Neuronal stem cell (in vitro differentiated cells): ENCODE measurements around the gene KRT86.

Experiments used
- DNase-seq: peaks from one replicate; pipeline ENCODE4 v3.0.0-alpha.2; 2013; ENCODE audit warnings: low spot score
- H2AFZ ChIP-seq: one replicate; pipeline ENCODE4 v1.6.1; 2013; ENCODE audit warnings: mild to moderate bottlenecking, low read length, inconsistent platforms
- H2AK5ac ChIP-seq: 2 replicates; pipeline ENCODE4 v1.6.1; 2013; ENCODE audit warnings: low read depth, mild to moderate bottlenecking, inconsistent platforms, low read length, moderate library complexity, mixed read lengths
- H2BK120ac ChIP-seq: 2 replicates; pipeline ENCODE4 v1.6.1; 2013; ENCODE audit warnings: low read depth, mild to moderate bottlenecking, inconsistent platforms, low read length, moderate library complexity, mixed read lengths
- H2BK12ac ChIP-seq: one replicate; pipeline ENCODE4 v1.6.1; 2013; ENCODE audit warnings: low read length, inconsistent platforms
- H2BK15ac ChIP-seq: 2 replicates; pipeline ENCODE4 v1.6.1; 2013; ENCODE audit warnings: mild to moderate bottlenecking, low read length, inconsistent platforms, mixed read lengths
- H2BK5ac ChIP-seq: one replicate; pipeline ENCODE4 v1.6.1; 2013; ENCODE audit warnings: inconsistent platforms, mild to moderate bottlenecking, low read length, moderate library complexity
- H3K14ac ChIP-seq: one replicate; pipeline ENCODE4 v1.6.1; 2013; ENCODE audit warnings: low read length, inconsistent platforms
- H3K18ac ChIP-seq: 2 replicates; pipeline ENCODE4 v1.6.1; 2013; ENCODE audit warnings: low read length, inconsistent platforms
- H3K23ac ChIP-seq: 2 replicates; pipeline ENCODE4 v1.6.1; 2013; ENCODE audit warnings: low read depth, mild to moderate bottlenecking, mixed read lengths, low read length, inconsistent platforms; ENCODE audit not compliant: poor library complexity
- H3K27ac ChIP-seq: replicated peaks from 3 replicates; pipeline ENCODE4 v1.5.1; 2013; ENCODE audit warnings: low read length, inconsistent platforms
- H3K27me3 ChIP-seq, 3 experiments: 2 replicates each; pipeline ENCODE4 v1.6.1; 2013; ENCODE audit warnings: low read length in 3 of 3, mild to moderate bottlenecking in 2 of 3, inconsistent platforms in 1 of 3, low read depth in 1 of 3, mixed read lengths in 1 of 3, moderate library complexity in 1 of 3; ENCODE audit not compliant: control insufficient read depth in 3 of 3, insufficient read depth in 3 of 3
- H3K36me3 ChIP-seq, 2 donors: replicated peaks in 1 of 2; 2 replicates each; pipeline ENCODE4 v1.6.1; 2013; ENCODE audit warnings: low read length in 2 of 2; ENCODE audit not compliant: control insufficient read depth in 2 of 2, insufficient read depth in 2 of 2
- H3K4ac ChIP-seq: 2 replicates; pipeline ENCODE4 v1.6.1; 2013; ENCODE audit warnings: inconsistent platforms, mild to moderate bottlenecking, low read length, moderate library complexity
- H3K4me1 ChIP-seq, 2 donors: 1 replicate in 1 of 2; 2 replicates in 1 of 2; pipeline ENCODE4 v1.6.1; 2013; ENCODE audit warnings: low read length in 2 of 2, low read depth in 1 of 2; ENCODE audit not compliant: control insufficient read depth in 2 of 2, insufficient read depth in 1 of 2
- H3K4me2 ChIP-seq: one replicate; pipeline ENCODE4 v1.6.1; 2013; ENCODE audit warnings: mild to moderate bottlenecking, low read length, inconsistent platforms; ENCODE audit not compliant: insufficient read depth, poor library complexity, severe bottlenecking
- H3K4me3 ChIP-seq, 2 donors: 2 replicates each; pipeline ENCODE4 v1.5.1; 2013; ENCODE audit warnings: low read length in 2 of 2, mild to moderate bottlenecking in 2 of 2, inconsistent platforms in 1 of 2, moderate library complexity in 1 of 2
- H3K79me1 ChIP-seq: one replicate; pipeline ENCODE4 v1.6.1; 2013; ENCODE audit warnings: low read depth, mild to moderate bottlenecking, inconsistent platforms, low read length, moderate library complexity
- H3K9ac ChIP-seq: one replicate; pipeline ENCODE4 v1.6.1; 2013; ENCODE audit warnings: mild to moderate bottlenecking, low read depth, low read length, inconsistent platforms; ENCODE audit not compliant: poor library complexity
- H3K9me3 ChIP-seq, 2 donors: replicated peaks in 1 of 2; 2 replicates each; pipeline versions ENCODE3 to v1.6.1; 2013; ENCODE audit warnings: low read length in 2 of 2, mild to moderate bottlenecking in 2 of 2, inconsistent platforms in 1 of 2, low read depth in 1 of 2, mixed read lengths in 1 of 2, moderate library complexity in 1 of 2; ENCODE audit not compliant: control insufficient read depth in 2 of 2, insufficient read depth in 1 of 2
- H4K8ac ChIP-seq: one replicate; pipeline ENCODE4 v1.6.1; 2013; ENCODE audit warnings: low read depth, mild to moderate bottlenecking, inconsistent platforms, low read length, moderate library complexity
- H4K91ac ChIP-seq: one replicate; pipeline ENCODE4 v1.6.1; 2013; ENCODE audit warnings: low read length, low read depth, mild to moderate bottlenecking, inconsistent platforms; ENCODE audit not compliant: poor library complexity
- WGBS, 2 donors: extraction: QIAGEN DNeasy Blood & Tissue Kit; methylation state at CpG; one replicate each; pipeline ENCODE4 v1.1.7; 2013; ENCODE audit warnings: missing lambda C conversion rate in 2 of 2, mixed read lengths in 1 of 2; ENCODE audit not compliant: insufficient read length in 2 of 2, insufficient replicate concordance in 1 of 2; ENCODE audit errors: extremely low coverage in 2 of 2; 5-methylcytosine and 5-hydroxymethylcytosine counted together

Gene KRT86

GRCh38 chr12:52228366-52228765, 46.1 kb upstream of the KRT86 start:
- Histone ChIP-seq H3K9me3 (no peaks in the 10 kb centered on the region), H3K18ac (no peak overlapping the region), H3K4me2 (no peak overlapping the region), H3K27ac (no peak overlapping the region), H3K4me3 (no peak overlapping the region), H2BK120ac (no peak overlapping the region), H3K27me3 (peaks cover 6 to 40% (median 16%) of the 10 kb centered on the region in 3 experiments), H2AK5ac (no peak overlapping the region), H2BK5ac (no peak overlapping the region), H2BK12ac (no peak overlapping the region), H3K23ac (no peak overlapping the region), H3K79me1 (no peaks in the 10 kb centered on the region), H4K8ac (no peak overlapping the region), H2BK15ac (no peak overlapping the region), H3K4ac (no peak overlapping the region), H3K14ac (no peak overlapping the region), H2AFZ (no peak overlapping the region), H3K36me3 (no peaks in the 10 kb centered on the region), H3K9ac (no peak overlapping the region), H3K4me1 (peaks cover 0 to 8% of the 10 kb centered on the region in 2 donors), H4K91ac (no peak overlapping the region)
- no CpG with 5 or more reads among the region's 3 CpGs for WGBS, 2 donors
- DNase-seq: no peak

GRCh38 chr12:52228931-52229330, 45.5 kb upstream of the KRT86 start:
- no peak overlapping the region for H2BK12ac ChIP-seq
- H2BK120ac ChIP-seq: no peak overlapping the region
- H3K9ac ChIP-seq: no peak overlapping the region
- H3K9me3 ChIP-seq: no peaks in the 10 kb centered on the region
- H3K27me3 ChIP-seq: peaks cover 6 to 46% (median 21%) of the 10 kb centered on the region in 3 experiments
- no peak overlapping the region for H2AFZ ChIP-seq
- no peak for DNase-seq
- H2AK5ac ChIP-seq: no peak overlapping the region
- H3K4me3 ChIP-seq: no peak overlapping the region
- no peak overlapping the region for H3K4me2 ChIP-seq
- no peak overlapping the region for H3K27ac ChIP-seq
- H3K23ac ChIP-seq: no peak overlapping the region
- H2BK5ac ChIP-seq: no peak overlapping the region
- no peak overlapping the region for H3K4ac ChIP-seq
- no peaks in the 10 kb centered on the region for H3K79me1 ChIP-seq
- peaks cover 0 to 11% of the 10 kb centered on the region in 2 donors for H3K4me1 ChIP-seq
- no peak overlapping the region for H3K18ac ChIP-seq
- WGBS, 2 donors: no CpG with 5 or more reads among the region's 6 CpGs
- no peak overlapping the region for H4K8ac ChIP-seq
- no peak overlapping the region for H3K14ac ChIP-seq
- H3K36me3 ChIP-seq: no peaks in the 10 kb centered on the region
- no peak overlapping the region for H4K91ac ChIP-seq
- H2BK15ac ChIP-seq: no peak overlapping the region

GRCh38 chr12:52229836-52230343, 44.6 kb upstream of the KRT86 start:
- Histone ChIP-seq H3K4me2 (no peak overlapping the region), H3K4me3 (no peak overlapping the region)
- no CpG with 5 or more reads among the region's 2 CpGs for WGBS, 2 donors

DNA sequence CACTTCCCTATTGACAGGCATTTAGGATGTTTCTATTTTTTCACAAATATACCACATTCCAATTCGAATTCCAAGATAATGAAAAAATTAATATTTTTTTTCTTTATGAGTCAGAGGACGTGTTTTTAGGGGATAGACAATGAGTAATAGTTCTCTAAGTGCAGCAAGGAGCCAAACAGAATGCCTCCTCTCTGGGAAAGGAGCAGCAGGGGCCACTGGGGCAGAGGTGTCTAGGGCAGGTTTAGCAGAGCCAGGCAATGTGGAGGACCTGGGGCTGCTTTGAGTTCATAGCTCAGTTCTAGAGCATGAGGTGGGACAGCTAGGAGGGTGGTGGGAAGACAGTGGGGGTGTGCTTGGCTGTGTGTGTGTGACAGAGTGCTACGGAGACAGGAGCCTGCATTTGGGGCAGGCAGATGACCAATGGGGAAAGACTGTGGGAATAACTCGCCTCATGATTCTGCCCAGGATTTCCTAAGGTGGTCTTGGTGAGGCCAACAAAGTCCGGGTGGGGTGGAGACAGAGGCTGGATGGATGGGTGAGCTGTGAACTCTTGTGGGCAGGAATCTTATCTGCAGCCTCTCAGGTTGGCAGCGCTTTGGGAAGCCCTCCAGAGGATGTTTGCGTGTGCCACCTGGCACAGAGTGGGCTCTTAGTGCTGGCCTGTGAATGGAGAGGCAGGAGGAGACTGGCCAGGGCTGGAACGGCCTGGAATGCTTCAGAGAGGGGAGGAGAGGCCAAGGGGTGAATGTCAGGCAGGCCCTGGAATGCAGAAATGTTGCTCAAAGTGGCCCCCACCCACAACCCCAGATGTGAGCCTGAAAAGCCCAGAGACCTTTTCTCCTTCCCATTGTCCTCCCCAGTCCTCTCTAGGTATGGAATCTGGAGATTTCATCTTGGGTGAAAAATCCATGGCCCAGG, 43.8 kb upstream of the KRT86 start:
- no peak overlapping the region for H4K8ac ChIP-seq
- no peak overlapping the region for H3K14ac ChIP-seq
- peak overlapping the region; percentile 49 for H3K18ac ChIP-seq
- no peak overlapping the region for H3K4ac ChIP-seq
- H4K91ac ChIP-seq: no peak overlapping the region
- no peaks in the 10 kb centered on the region for H3K9me3 ChIP-seq
- no peaks in the 10 kb centered on the region for H3K36me3 ChIP-seq
- H3K27me3 ChIP-seq: peaks cover 6 to 62% (median 27%) of the 10 kb centered on the region in 3 experiments
- H2AK5ac ChIP-seq: no peak overlapping the region
- no peak overlapping the region for H2BK120ac ChIP-seq
- no peak overlapping the region for H3K23ac ChIP-seq
- peaks cover 0 to 11% of the 10 kb centered on the region in 2 donors for H3K4me1 ChIP-seq
- no peak for DNase-seq
- no peaks in the 10 kb centered on the region for H3K79me1 ChIP-seq
- no CpG with 5 or more reads among the region's 8 CpGs for WGBS, 2 donors
- no peak overlapping the region for H2BK5ac ChIP-seq
- no peak overlapping the region for H3K9ac ChIP-seq
- no peak overlapping the region for H3K27ac ChIP-seq
- no peak overlapping the region for H2BK15ac ChIP-seq
- H2AFZ ChIP-seq: no peak overlapping the region
- no peak overlapping the region for H2BK12ac ChIP-seq
- H3K4me3 ChIP-seq: no peak overlapping the region
- H3K4me2 ChIP-seq: no peak overlapping the region

More at GRCh38 chr12:52229836-52230343, 44.6 kb upstream of the KRT86 start:
- no peak overlapping the region for H2AFZ ChIP-seq
- no peak overlapping the region for H3K27ac ChIP-seq
- H3K23ac ChIP-seq: no peak overlapping the region
- no peak overlapping the region for H2BK12ac ChIP-seq
- H3K9ac ChIP-seq: no peak overlapping the region
- no peak overlapping the region for H3K4ac ChIP-seq
- H3K27me3 ChIP-seq: peaks cover 6 to 55% (median 27%) of the 10 kb centered on the region in 3 experiments
- H4K8ac ChIP-seq: no peak overlapping the region
- H2BK5ac ChIP-seq: no peak overlapping the region
- no peaks in the 10 kb centered on the region for H3K36me3 ChIP-seq
- peaks cover 0 to 11% of the 10 kb centered on the region in 2 donors for H3K4me1 ChIP-seq
- no peaks in the 10 kb centered on the region for H3K9me3 ChIP-seq
- no peak overlapping the region for H3K14ac ChIP-seq
- no peak overlapping the region for H3K18ac ChIP-seq
- no peaks in the 10 kb centered on the region for H3K79me1 ChIP-seq
- H4K91ac ChIP-seq: no peak overlapping the region
- H2AK5ac ChIP-seq: no peak overlapping the region
- DNase-seq: no peak
- H2BK120ac ChIP-seq: no peak overlapping the region
- no peak overlapping the region for H2BK15ac ChIP-seq
